ENCODE results near the gene GLO1.

GLO1 gene

GRCh38 chr6:38702558-38703397, at the start of gene GLO1:
Gene GLO1 (minus strand): TSS chr6:38703145. CDS start chr6:38703054, 91 bp downstream.
- Histone ChIP-seq H3K4me3 (ENCODE audit: low read depth, low read length) (peak within 1 kb of the TSS; percentile 64), H3K4me1 (ENCODE audit: control insufficient read depth, insufficient read depth, low read length) (no peaks in the 10 kb centered on the region), H3K27me3 (ENCODE audit: control insufficient read depth, insufficient read depth, low read length) (no peaks in the 10 kb centered on the region), H3K9me3 (ENCODE audit: control insufficient read depth, insufficient read depth, low read length) (no peaks in the 10 kb centered on the region), H3K9ac (ENCODE audit: low read depth, low read length) (peak within 1 kb of the TSS; percentile 87), H3K36me3 (ENCODE audit: control insufficient read depth, insufficient read depth, low read length) (peaks cover 3% of the 10 kb centered on the region)

GRCh38 chr6:38750968-38751615, 48.1 kb upstream of the GLO1 start:
- Histone ChIP-seq H3K9me3 (ENCODE audit: control insufficient read depth, insufficient read depth, low read length) (no peaks in the 10 kb centered on the region), H3K4me3 (ENCODE audit: low read depth, low read length) (no peak overlapping the region), H3K36me3 (ENCODE audit: control insufficient read depth, insufficient read depth, low read length) (no peaks in the 10 kb centered on the region), H3K4me1 (ENCODE audit: control insufficient read depth, insufficient read depth, low read length) (no peaks in the 10 kb centered on the region), H3K27me3 (ENCODE audit: control insufficient read depth, insufficient read depth, low read length) (no peaks in the 10 kb centered on the region), H3K9ac (ENCODE audit: low read depth, low read length) (no peak overlapping the region)

GRCh38 chr6:38749473-38749872, 46.5 kb upstream of the GLO1 start:
- Histone ChIP-seq H3K4me3 (ENCODE audit: low read depth, low read length) (no peak overlapping the region), H3K36me3 (ENCODE audit: control insufficient read depth, insufficient read depth, low read length) (no peaks in the 10 kb centered on the region), H3K9ac (ENCODE audit: low read depth, low read length) (no peak overlapping the region), H3K4me1 (ENCODE audit: control insufficient read depth, insufficient read depth, low read length) (no peaks in the 10 kb centered on the region), H3K27me3 (ENCODE audit: control insufficient read depth, insufficient read depth, low read length) (no peaks in the 10 kb centered on the region), H3K9me3 (ENCODE audit: control insufficient read depth, insufficient read depth, low read length) (no peaks in the 10 kb centered on the region)

- Histone ChIP-seq H3K9ac (ENCODE audit: low read depth, low read length) (no peak overlapping the region), H3K27me3 (ENCODE audit: control insufficient read depth, insufficient read depth, low read length) (no peaks in the 10 kb centered on the region), H3K36me3 (ENCODE audit: control insufficient read depth, insufficient read depth, low read length) (no peaks in the 10 kb centered on the region)
Measured at GRCh38 chr6:38739532-38739931, 36.6 kb upstream of the GLO1 start.

GRCh38 chr6:38738261-38738660, 35.3 kb upstream of the GLO1 start:
- Histone ChIP-seq H3K27me3 (ENCODE audit: control insufficient read depth, insufficient read depth, low read length) (no peaks in the 10 kb centered on the region), H3K4me3 (ENCODE audit: low read depth, low read length) (no peak overlapping the region), H3K9me3 (ENCODE audit: control insufficient read depth, insufficient read depth, low read length) (no peaks in the 10 kb centered on the region), H3K36me3 (ENCODE audit: control insufficient read depth, insufficient read depth, low read length) (no peaks in the 10 kb centered on the region), H3K4me1 (ENCODE audit: control insufficient read depth, insufficient read depth, low read length) (no peaks in the 10 kb centered on the region), H3K9ac (ENCODE audit: low read depth, low read length) (no peak overlapping the region)

More at GRCh38 chr6:38739532-38739931, 36.6 kb upstream of the GLO1 start:
- H3K4me1 ChIP-seq (ENCODE audit: control insufficient read depth, insufficient read depth, low read length), result no peaks in the 10 kb centered on the region
- H3K9me3 ChIP-seq (ENCODE audit: control insufficient read depth, insufficient read depth, low read length), result no peaks in the 10 kb centered on the region
- no peak overlapping the region for H3K4me3 ChIP-seq (ENCODE audit: low read depth, low read length)

- Histone ChIP-seq H3K9me3 (ENCODE audit: control insufficient read depth, insufficient read depth, low read length) (no peaks in the 10 kb centered on the region), H3K9ac (ENCODE audit: low read depth, low read length) (no peak overlapping the region), H3K36me3 (ENCODE audit: control insufficient read depth, insufficient read depth, low read length) (no peaks in the 10 kb centered on the region), H3K4me1 (ENCODE audit: control insufficient read depth, insufficient read depth, low read length) (no peaks in the 10 kb centered on the region), H3K4me3 (ENCODE audit: low read depth, low read length) (no peak overlapping the region), H3K27me3 (ENCODE audit: control insufficient read depth, insufficient read depth, low read length) (no peaks in the 10 kb centered on the region)
Measured at GRCh38 chr6:38736951-38737350, 34.0 kb upstream of the GLO1 start.

GRCh38 chr6:38730140-38730862, 27.4 kb upstream of the GLO1 start:
- no peak overlapping the region for H3K4me3 ChIP-seq (ENCODE audit: low read depth, low read length)
- no peaks in the 10 kb centered on the region for H3K27me3 ChIP-seq (ENCODE audit: control insufficient read depth, insufficient read depth, low read length)
- H3K36me3 ChIP-seq (ENCODE audit: control insufficient read depth, insufficient read depth, low read length), result no peaks in the 10 kb centered on the region
- H3K4me1 ChIP-seq (ENCODE audit: control insufficient read depth, insufficient read depth, low read length), result no peaks in the 10 kb centered on the region
- no peaks in the 10 kb centered on the region for H3K9me3 ChIP-seq (ENCODE audit: control insufficient read depth, insufficient read depth, low read length)
- no peak overlapping the region for H3K9ac ChIP-seq (ENCODE audit: low read depth, low read length)

GRCh38 chr6:38728203-38728602, 25.3 kb upstream of the GLO1 start:
- Histone ChIP-seq H3K9ac (ENCODE audit: low read depth, low read length) (no peak overlapping the region), H3K36me3 (ENCODE audit: control insufficient read depth, insufficient read depth, low read length) (no peaks in the 10 kb centered on the region), H3K4me1 (ENCODE audit: control insufficient read depth, insufficient read depth, low read length) (no peaks in the 10 kb centered on the region), H3K27me3 (ENCODE audit: control insufficient read depth, insufficient read depth, low read length) (no peaks in the 10 kb centered on the region), H3K4me3 (ENCODE audit: low read depth, low read length) (no peak overlapping the region), H3K9me3 (ENCODE audit: control insufficient read depth, insufficient read depth, low read length) (no peaks in the 10 kb centered on the region)

GRCh38 chr6:38725414-38726183, 22.7 kb upstream of the GLO1 start:
- H3K4me3 ChIP-seq (ENCODE audit: low read depth, low read length), result no peak overlapping the region
- H3K4me1 ChIP-seq (ENCODE audit: control insufficient read depth, insufficient read depth, low read length), result no peaks in the 10 kb centered on the region
- no peaks in the 10 kb centered on the region for H3K36me3 ChIP-seq (ENCODE audit: control insufficient read depth, insufficient read depth, low read length)
- no peaks in the 10 kb centered on the region for H3K9me3 ChIP-seq (ENCODE audit: control insufficient read depth, insufficient read depth, low read length)
- H3K27me3 ChIP-seq (ENCODE audit: control insufficient read depth, insufficient read depth, low read length), result no peaks in the 10 kb centered on the region
- no peak overlapping the region for H3K9ac ChIP-seq (ENCODE audit: low read depth, low read length)

GRCh38 chr6:38724343-38724742, 21.4 kb upstream of the GLO1 start:
- H3K27me3 ChIP-seq (ENCODE audit: control insufficient read depth, insufficient read depth, low read length), result no peaks in the 10 kb centered on the region
- H3K9me3 ChIP-seq (ENCODE audit: control insufficient read depth, insufficient read depth, low read length), result no peaks in the 10 kb centered on the region
- no peaks in the 10 kb centered on the region for H3K4me1 ChIP-seq (ENCODE audit: control insufficient read depth, insufficient read depth, low read length)
- no peak overlapping the region for H3K4me3 ChIP-seq (ENCODE audit: low read depth, low read length)
- H3K9ac ChIP-seq (ENCODE audit: low read depth, low read length), result no peak overlapping the region
- no peaks in the 10 kb centered on the region for H3K36me3 ChIP-seq (ENCODE audit: control insufficient read depth, insufficient read depth, low read length)

GRCh38 chr6:38723783-38724182, 20.8 kb upstream of the GLO1 start:
- no peak overlapping the region for H3K9ac ChIP-seq (ENCODE audit: low read depth, low read length)
- no peaks in the 10 kb centered on the region for H3K27me3 ChIP-seq (ENCODE audit: control insufficient read depth, insufficient read depth, low read length)
- no peaks in the 10 kb centered on the region for H3K9me3 ChIP-seq (ENCODE audit: control insufficient read depth, insufficient read depth, low read length)
- no peaks in the 10 kb centered on the region for H3K4me1 ChIP-seq (ENCODE audit: control insufficient read depth, insufficient read depth, low read length)
- H3K36me3 ChIP-seq (ENCODE audit: control insufficient read depth, insufficient read depth, low read length), result no peaks in the 10 kb centered on the region
- no peak overlapping the region for H3K4me3 ChIP-seq (ENCODE audit: low read depth, low read length)

Data from iPS-15b (cell line).